Left ventricle myocardium inferior (tissue), 1 donor: Measurements from ENCODE around the gene SLC4A2. TPM values are rescaled to one million over a fixed set of nuclear protein-coding genes. Genes with fewer than 3 reads are reported as not detected.
A peak's percentile ranks its signal among the peaks of the same experiment; 100 is the strongest.

Experiments used
- DNase-seq: peaks from one replicate; pipeline ENCODE4 v3.0.0-alpha.2; 2020
- H3K27ac ChIP-seq: fragments of 200-600 bp; replicated peaks from 2 replicates; pipeline ENCODE4 v1.8.0; 2021
- H3K27me3 ChIP-seq: fragments of 200-600 bp; 2 replicates; pipeline ENCODE4 v1.8.0; 2021; ENCODE audit warnings: low read depth
- H3K36me3 ChIP-seq: fragments of 200-600 bp; 2 replicates; pipeline ENCODE4 v1.8.0; 2021
- H3K4me1 ChIP-seq: fragments of 200-600 bp; 2 replicates; pipeline ENCODE4 v1.8.0; 2021
- H3K4me3 ChIP-seq: fragments of 200-600 bp; 2 replicates; pipeline ENCODE4 v1.8.0; 2021; ENCODE audit warnings: mild to moderate bottlenecking, moderate library complexity
- H3K9me3 ChIP-seq: fragments of 200-600 bp; replicated peaks from 2 replicates; pipeline ENCODE4 v1.8.0; 2021
- intact Hi-C: fragments of 100-400 bp; cut with micrococcal nuclease; formaldehyde crosslinking; loops from one replicate; pipeline ENCODE4 v1.11.0; 2022
- total RNA-seq: library from RNA; stranded (reverse); fragmentation: NEBNext Ultra II Directional; extraction: Animal tissue kit (Norgen Biotek cat#: 25700); gene quantifications from one replicate; pipeline ENCODE4 v1.2.1, GENCODE V29; 2021
- TF ChIP-seq, protein P1 (sequence below): fragments of 200-600 bp; IDR thresholded peaks from 2 replicates; pipeline ENCODE4 v1.8.0; 2021; ENCODE audit warnings: antibody characterized with exemption, mild to moderate bottlenecking, borderline replicate concordance
- donor health status: DM: no; HTN: yes; CAD: no; lungs with severe emphysema.

SLC4A2 gene
- total RNA-seq, 1 donor from 2014 or later = 62.9 TPM

- Histone ChIP-seq H3K9me3 (no peaks in the 10 kb centered on the region), H3K4me1 (peaks cover 55% of the 10 kb centered on the region), H3K27me3 (no peaks in the 10 kb centered on the region), H3K36me3 (no peaks in the 10 kb centered on the region), H3K27ac (peak within 1 kb of the TSS; percentile 97), H3K4me3 (peak within 1 kb of the TSS; percentile 93)
- DNase-seq = no peak
- TF ChIP-seq, protein P1, sequence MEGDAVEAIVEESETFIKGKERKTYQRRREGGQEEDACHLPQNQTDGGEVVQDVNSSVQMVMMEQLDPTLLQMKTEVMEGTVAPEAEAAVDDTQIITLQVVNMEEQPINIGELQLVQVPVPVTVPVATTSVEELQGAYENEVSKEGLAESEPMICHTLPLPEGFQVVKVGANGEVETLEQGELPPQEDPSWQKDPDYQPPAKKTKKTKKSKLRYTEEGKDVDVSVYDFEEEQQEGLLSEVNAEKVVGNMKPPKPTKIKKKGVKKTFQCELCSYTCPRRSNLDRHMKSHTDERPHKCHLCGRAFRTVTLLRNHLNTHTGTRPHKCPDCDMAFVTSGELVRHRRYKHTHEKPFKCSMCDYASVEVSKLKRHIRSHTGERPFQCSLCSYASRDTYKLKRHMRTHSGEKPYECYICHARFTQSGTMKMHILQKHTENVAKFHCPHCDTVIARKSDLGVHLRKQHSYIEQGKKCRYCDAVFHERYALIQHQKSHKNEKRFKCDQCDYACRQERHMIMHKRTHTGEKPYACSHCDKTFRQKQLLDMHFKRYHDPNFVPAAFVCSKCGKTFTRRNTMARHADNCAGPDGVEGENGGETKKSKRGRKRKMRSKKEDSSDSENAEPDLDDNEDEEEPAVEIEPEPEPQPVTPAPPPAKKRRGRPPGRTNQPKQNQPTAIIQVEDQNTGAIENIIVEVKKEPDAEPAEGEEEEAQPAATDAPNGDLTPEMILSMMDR = no peak
- intact Hi-C loops = no loop called here
These were observed 1.8 kb upstream of the SLC4A2 start, which contains the start of gene CDK5 for GRCh38 chr7:151057506-151057988. TSS of gene CDK5 (minus strand) at chr7:151057897. CDS start at chr7:151057848, 49 bp downstream.

- peak overlapping the region; percentile 97 for H3K27ac ChIP-seq
- TF ChIP-seq, protein P1 = no peak
- peaks cover 61% of the 10 kb centered on the region for H3K4me1 ChIP-seq
- H3K9me3 ChIP-seq = no peaks in the 10 kb centered on the region
- peak overlapping the region; percentile 93 for H3K4me3 ChIP-seq
- no peaks in the 10 kb centered on the region for H3K36me3 ChIP-seq
- intact Hi-C loops = no loop called here
- peak; percentile 99 for DNase-seq
- H3K27me3 ChIP-seq = no peaks in the 10 kb centered on the region
These were observed 1.2 kb upstream of the SLC4A2 start for GRCh38 chr7:151057989-151058780.

DNA sequence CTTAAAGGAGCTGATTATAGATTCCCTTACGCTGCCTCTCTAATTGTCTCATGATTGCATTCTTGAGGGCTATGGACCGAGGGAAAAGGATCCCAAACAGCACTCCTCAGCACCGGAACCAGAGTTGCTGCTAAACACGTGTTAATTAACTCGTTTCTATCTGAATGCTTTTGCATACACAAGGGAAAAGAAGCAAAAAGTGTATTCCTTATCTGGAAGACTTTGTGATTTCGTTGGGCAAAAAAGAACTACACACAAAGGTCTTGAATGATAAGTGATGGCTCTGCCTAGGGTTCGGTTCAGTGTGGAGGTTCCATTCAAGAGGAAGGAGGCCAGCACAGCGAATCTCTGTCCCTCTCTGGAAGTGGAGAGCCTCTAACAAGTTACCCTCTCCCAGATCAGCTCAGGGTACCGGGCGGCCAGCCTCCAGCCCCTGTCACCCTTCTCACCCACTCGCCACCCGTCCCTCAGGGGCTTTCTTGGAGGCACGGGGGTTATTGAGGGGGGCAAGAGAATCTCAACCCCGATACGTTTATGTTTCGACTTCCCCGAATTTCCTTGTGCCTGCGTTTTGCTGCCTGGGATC is 515 bp upstream of the SLC4A2 start:
- H3K36me3 ChIP-seq = no peaks in the 10 kb centered on the region
- peak overlapping the region; percentile 97 for H3K27ac ChIP-seq
- intact Hi-C loops = no loop called here
- no peaks in the 10 kb centered on the region for H3K27me3 ChIP-seq
- peak overlapping the region; percentile 93 for H3K4me3 ChIP-seq
- TF ChIP-seq, protein P1 = no peak
- no peaks in the 10 kb centered on the region for H3K9me3 ChIP-seq
- DNase-seq = no peak
- H3K4me1 ChIP-seq = peaks cover 68% of the 10 kb centered on the region

GRCh38 chr7:151060113-151060415 is 675 bp downstream of the SLC4A2 start:
- intact Hi-C loops = no loop called here
- Histone ChIP-seq H3K4me3 (peak overlapping the region; percentile 93), H3K9me3 (no peaks in the 10 kb centered on the region), H3K4me1 (peaks cover 73% of the 10 kb centered on the region), H3K36me3 (peaks cover 12% of the 10 kb centered on the region), H3K27me3 (no peaks in the 10 kb centered on the region), H3K27ac (peak overlapping the region; percentile 97)
- no peak for DNase-seq
- TF ChIP-seq, protein P1 = no peak

DNA sequence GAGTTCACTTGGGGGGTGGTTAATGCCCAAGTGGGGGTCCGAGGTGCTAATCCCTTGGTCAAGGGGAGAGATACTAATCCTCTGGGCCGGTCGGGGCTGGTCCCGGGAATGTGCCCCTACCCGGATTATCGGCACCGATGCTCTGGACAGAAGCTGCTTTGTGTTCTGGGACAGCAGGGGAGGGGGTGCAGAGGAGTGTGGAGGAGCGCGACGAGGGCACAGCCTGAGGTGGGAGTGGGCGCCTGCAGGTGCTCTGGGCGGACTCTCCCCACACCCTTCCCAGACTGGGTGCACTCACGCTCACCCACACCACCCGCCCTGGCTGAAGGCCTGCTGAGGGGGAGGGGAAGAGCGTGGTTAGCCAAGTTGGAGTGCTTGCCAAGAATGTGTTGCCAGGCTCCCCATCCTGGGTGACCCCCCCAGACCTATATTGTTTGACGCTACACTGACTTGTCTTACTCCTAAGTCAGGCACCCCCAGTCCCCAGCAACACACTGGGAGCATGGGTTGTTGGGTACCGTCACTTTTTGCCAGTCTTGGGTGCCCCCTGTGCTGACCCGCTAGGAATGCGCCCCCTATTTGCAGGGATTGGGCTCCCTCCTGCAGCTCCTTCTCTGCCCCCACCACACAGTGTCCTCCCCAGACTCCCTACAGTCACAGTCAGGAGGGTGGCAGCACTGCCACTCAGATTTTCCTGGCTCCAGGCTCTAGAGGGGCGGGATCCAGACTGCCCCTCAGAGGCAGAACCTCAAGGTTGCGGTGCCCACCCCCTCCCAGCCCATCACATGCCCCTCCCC is 1.2 kb downstream of the SLC4A2 start:
- no peaks in the 10 kb centered on the region for H3K9me3 ChIP-seq
- intact Hi-C loops = no loop called here
- peak overlapping the region; percentile 97 for H3K27ac ChIP-seq
- peaks cover 77% of the 10 kb centered on the region for H3K4me1 ChIP-seq
- no peaks in the 10 kb centered on the region for H3K27me3 ChIP-seq
- peak overlapping the region; percentile 93 for H3K4me3 ChIP-seq
- TF ChIP-seq, protein P1 = no peak
- no peak for DNase-seq
- H3K36me3 ChIP-seq = peaks cover 15% of the 10 kb centered on the region
